Fibroblast of peridontal ligament (primary cell): ENCODE data around the gene HBA1.
"Not testable (repeated sequence)": the region's sequence is repeated elsewhere in the genome, so short reads cannot be mapped to it uniquely, and the experiment has no call there.

ENCODE experiments used
- DNase-seq: peaks from one replicate; pipeline ENCODE4 v3.0.0-alpha.2; 2010; ENCODE audit errors: extremely low read depth

Gene HBA1

GRCh38 chr16:159136-159849 lies 17.2 kb upstream of the HBA1 start:
- DNase-seq = no peak

- not testable (repeated sequence) for DNase-seq
Measured at GRCh38 chr16:160242-160641, 16.2 kb upstream of the HBA1 start.

- DNase-seq = no peak
Measured at GRCh38 chr16:160691-161190, 15.7 kb upstream of the HBA1 start.

- no peak for DNase-seq
Measured at GRCh38 chr16:162271-162991, 14.0 kb upstream of the HBA1 start.

GRCh38 chr16:163139-163538 lies 13.3 kb upstream of the HBA1 start:
- DNase-seq = not testable (repeated sequence)

GRCh38 chr16:163696-164095 lies 12.8 kb upstream of the HBA1 start:
- not testable (repeated sequence) for DNase-seq

GRCh38 chr16:164134-164823 lies 12.2 kb upstream of the HBA1 start:
- not testable (repeated sequence) for DNase-seq

GRCh38 chr16:164827-165538 lies 11.5 kb upstream of the HBA1 start:
- no peak for DNase-seq

GRCh38 chr16:165539-166374 lies 10.7 kb upstream of the HBA1 start, which contains the start of gene HBM:
TSS of gene HBM (plus strand) at chr16:165978. CDS start at chr16:165998, 20 bp downstream.
- no peak for DNase-seq

GRCh38 chr16:166375-167121 lies 9.9 kb upstream of the HBA1 start:
- DNase-seq = no peak

GRCh38 chr16:167122-167690 lies 9.3 kb upstream of the HBA1 start:
- no peak for DNase-seq

- no peak for DNase-seq
Measured at GRCh38 chr16:168424-168823, 8.1 kb upstream of the HBA1 start.

GRCh38 chr16:169014-169413 lies 7.5 kb upstream of the HBA1 start:
- no peak for DNase-seq

GRCh38 chr16:170088-170507 lies 6.4 kb upstream of the HBA1 start:
- not testable (repeated sequence) for DNase-seq

GRCh38 chr16:170788-171187 lies 5.7 kb upstream of the HBA1 start:
- DNase-seq = no peak

GRCh38 chr16:172374-172941 lies 4.0 kb upstream of the HBA1 start, which contains the start of gene HBA2:
TSS of gene HBA2 (plus strand) at chr16:172876. CDS start at chr16:172913, 37 bp downstream.
- not testable (repeated sequence) for DNase-seq

- not testable (repeated sequence) for DNase-seq
Measured at GRCh38 chr16:173211-173854, 3.1 kb upstream of the HBA1 start.

- not testable (repeated sequence) for DNase-seq
Measured at GRCh38 chr16:173928-174769, 2.3 kb upstream of the HBA1 start.
